NCI-H774 (cell line): ENCODE results near the gene MFSD2B.

Experiments used
- DNase-seq: peaks from one replicate; lab custom pipeline; 2025; lab: John Stamatoyannopoulos, UW

MFSD2B gene

DNA sequence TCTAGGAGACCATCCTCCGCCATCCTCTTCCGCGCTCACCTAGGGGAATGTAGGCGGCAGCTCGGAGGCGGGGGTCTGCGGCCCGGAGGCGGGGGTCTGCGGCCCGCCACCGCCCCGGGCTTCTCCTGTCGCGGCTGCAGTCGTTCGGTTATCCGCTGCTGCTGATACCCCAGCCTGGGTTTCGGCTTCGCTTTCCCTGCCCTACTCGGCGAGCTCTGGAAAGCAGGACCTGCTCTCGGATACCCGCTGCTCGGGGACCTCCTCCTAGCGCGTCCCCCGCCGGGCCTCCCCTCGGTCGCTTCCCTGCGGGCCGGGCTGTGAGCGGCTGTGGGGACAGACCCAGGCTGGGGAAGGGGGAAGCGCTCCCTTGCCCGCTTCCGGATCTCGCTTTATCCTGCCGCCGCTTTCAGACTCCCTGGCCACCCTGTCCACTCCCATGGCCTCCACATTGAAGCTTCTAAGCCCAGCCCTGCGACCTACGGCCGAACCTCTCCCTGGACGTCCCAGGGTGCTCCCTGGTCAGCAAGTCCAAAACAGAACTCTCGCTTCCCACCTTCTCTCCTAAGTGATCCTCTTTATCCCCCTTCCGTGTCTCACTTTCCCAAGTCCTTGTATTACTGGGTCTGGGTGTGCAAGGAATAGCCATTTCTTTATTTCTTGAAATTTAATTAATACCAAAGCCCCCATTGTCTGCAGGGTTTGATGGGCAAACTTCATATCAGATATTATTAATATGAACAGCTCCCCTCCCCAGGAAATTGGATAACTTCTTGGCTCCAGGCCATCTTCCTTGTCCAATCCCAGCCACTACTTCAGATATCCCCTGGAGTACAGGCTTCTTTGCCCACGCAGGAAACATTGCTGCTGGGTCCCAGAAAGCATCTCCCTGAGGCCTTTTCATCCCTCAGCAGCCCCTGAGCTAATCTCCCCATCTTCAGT, 40.4 kb downstream of the MFSD2B start:
- DNase-seq: no peak

DNA sequence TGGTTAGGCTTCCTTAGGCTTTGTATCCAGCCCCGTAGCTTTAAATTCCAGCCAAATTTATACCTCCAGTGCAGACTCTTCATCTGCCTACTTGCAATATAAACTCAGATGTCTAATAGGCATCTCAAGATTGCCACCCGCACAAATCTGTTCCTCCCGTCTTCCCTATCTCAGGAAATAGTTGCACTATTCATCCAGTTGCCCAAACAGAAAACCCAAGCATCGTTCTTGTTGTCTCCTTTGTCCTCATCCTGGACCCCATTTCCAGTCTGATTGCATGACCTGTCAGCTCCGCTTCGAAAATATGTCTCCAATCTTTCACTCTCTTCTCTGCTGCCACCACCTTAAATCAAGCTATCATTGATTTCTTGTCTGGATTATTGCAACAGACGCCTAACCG, 41.9 kb downstream of the MFSD2B start:
- DNase-seq: no peak

DNA sequence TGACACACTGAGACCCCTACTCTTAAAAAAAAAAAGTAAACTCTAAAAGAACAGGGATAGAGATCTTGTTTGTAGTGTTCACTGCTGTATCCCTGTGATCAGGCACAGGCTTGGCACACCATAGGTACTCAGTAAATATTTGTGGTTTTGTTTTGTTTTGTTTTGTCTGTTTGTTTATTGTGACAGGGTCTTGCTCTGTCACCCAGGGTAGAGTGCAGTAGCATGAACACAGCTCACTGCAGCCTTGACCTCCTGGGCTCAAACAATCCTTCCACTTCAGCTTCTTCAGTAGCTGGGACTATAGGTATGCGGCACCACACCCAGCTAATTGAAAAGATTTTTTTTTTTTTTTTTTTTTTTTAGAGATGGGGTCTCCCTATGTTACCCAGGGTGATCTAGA, 43.1 kb downstream of the MFSD2B start:
- no peak for DNase-seq

DNA sequence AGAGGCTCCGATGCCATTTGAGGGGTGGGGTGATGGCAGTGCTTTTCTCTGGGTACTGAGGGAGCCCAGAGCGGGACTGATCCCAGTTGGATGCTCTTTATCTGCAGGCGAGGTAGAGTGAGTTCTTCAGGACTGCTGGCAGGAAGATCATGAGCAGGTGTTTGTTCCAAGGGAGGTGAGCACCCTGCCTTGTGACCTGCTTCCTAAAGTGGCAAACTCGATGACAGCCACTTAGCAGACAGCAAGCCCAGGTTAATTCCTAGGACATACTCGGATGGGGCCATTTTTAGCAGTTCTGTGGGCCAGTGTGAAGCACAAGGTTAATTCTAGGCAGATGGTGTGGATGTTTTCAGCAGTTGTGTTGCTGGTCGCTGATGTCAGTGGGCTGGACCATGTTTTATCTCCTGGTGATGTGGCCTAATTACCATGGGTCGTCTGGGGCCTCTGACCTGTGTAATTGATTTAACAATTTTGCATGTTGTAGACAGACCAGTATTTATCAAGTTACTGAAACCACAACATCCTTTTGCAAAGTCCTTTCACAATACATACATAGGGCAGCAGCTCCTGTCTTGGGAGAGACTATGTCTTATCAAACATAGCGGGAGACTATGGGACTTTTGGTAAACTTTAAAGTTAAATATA, 44.6 kb downstream of the MFSD2B start:
- no peak for DNase-seq

DNA sequence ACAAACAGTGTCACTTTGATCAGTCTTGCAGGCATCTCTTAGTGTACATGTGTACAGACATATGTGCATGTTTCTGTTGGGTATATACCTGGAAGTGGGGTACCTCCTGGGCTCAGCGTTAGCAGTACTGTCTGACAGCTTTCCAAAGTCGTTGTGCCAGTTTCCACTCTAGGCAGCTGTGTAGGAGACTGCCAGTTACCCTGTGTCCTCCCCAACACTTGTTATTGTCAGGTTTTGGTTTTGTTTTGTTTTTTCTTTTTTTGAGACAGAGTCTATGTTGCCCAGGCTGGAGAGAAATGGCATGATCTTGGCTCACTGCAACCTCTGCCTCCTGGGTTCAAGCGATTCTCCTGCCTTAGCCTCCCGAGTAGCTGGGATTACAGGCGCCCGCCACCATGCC, 45.9 kb downstream of the MFSD2B start:
- no peak for DNase-seq

DNA sequence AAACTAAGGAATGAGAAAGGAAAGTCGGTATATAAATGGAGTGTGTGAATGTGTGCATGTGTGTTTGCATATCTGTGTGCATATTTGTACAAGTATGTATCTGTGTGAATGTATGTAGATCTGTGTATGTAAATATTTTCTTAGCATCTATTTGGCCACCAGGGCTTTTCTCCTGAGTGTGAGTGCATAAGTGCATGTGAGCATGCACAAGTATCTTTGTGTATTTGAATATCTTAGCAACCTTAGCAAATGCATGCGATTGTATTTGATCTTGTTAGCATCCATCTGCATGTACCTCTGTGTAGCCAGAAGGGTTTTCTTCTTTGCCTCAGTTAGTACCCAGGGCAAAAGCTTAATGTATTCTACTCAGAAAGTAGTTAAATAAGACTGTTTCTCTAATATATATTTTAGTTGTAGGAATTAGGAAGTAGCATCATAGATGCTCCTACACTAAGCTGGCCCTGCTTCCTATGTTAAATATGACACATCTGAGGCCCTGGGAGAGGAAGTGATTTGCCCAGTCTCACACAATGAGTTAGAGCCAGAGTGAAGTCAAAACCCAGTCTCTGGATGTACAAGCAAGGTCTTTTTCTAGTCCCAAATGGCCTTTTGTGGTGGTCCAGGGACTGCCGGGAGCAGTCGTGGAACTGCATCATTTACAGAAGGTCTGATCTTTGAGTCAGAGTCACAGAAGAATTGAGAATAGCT, 48.8 kb downstream of the MFSD2B start:
- DNase-seq: no peak

DNA sequence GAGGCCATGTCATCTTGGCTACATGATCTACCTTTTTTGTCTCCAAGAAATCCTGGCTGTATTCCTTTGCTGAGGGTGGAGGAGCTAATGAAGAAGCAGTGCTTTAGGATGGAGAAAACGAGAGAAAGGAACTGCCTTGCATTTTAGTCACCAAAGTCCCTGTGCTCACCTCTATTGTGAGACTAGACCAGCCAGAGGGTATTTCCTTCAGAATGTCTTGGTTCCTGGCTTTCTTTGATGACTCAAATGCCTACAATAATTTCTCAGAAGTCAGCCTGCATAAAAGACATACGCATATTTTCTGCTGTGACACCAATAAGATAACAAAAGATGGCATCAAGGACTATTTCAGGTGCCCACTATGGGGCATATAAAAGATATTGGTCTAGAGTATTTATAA, 55.5 kb downstream of the MFSD2B start:
- no peak for DNase-seq

DNA sequence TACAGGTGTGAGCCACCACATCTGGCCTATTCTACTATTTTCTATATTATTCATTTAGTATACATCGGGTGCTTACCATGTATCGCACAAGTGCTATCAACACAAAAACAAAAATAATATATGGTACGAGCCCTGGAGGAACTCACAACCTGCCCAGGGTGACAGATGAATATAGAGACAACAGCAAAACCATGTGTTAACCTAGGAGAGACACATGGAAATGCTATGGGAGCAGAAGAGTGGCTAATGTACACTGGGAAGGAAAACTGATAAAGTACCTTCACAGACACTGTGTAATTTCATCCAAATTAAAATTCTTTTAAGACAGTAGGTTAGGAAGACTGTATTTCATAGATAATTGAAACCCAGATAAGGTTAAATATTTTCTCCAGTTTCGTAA, 62.4 kb downstream of the MFSD2B start:
- no peak for DNase-seq

DNA sequence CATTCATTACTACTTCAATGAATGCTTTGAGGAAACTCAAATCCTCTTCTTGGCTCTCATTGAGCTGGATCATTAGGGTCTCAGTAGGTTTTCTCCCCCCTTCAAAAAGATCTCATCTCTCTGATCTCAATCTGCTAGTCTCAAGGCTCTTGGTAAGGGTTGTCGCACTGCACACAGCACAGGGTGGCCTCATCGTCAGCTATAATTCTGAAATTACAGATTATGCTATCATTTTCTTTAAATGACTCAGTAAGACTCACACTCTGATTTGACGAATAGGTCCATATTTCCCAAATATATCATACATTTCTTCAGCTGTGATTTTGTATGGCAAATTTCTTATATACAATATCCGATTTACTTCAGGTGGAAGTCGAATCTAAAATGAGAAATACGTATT, 63.9 kb downstream of the MFSD2B start:
- DNase-seq: no peak

DNA sequence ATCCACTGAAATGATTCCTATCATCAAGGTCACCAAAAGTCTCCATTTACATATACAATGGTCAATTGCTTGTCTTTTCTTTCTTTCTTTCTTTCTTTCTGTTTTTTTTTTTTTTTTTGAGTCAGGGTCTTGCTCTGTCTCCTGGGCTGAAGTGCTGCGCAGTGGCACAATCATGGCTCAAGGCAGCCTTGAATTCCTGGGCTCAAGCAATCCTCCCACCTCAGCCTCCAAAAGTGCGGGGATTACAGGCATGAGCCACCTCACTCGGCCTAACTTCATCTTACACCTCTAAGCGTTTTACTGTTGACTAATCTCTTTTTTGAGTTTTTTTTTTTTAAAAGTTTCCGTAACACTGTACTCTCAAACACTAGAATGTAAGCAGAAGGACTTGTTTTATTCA, 65.4 kb downstream of the MFSD2B start:
- DNase-seq: no peak
